ENCODE results near the gene SNAP29. TPM values are rescaled to one million over a fixed set of nuclear protein-coding genes. Genes with fewer than 3 reads are reported as not detected.

SNAP29 gene
- total and polyA plus RNA-seq, 9 of the 15 experiments (the other 6 are each of a cell fraction or from before 2014, with no cell fraction given), result 19.5 to 250 (median 75.9) TPM

- TF ChIP-seq FOXP4 (CRISPR knock-in tag; IDR thresholded peaks at IDR 0.05; ENCODE audit: borderline replicate concordance), result peak; percentile 87; the same call in 1 of the 2 replicates
Measured at GRCh38 chr22:20935780-20936539, 77.2 kb downstream of the SNAP29 start (continued).

- intact Hi-C loops (cut with micrococcal nuclease), result no loop called here
- no peak for FAIRE-seq
- POLR2A ChIA-PET, result interaction anchor here (0.7 to 64.4 kb wide), 10 partner anchors 14 to 195 kb away, joined by 3 to 1556 read pairs (median 4); partner anchors contain the start of genes AIFM3, CRKL and LZTR1
- no peak for TF ChIP-seq FOXA1 (IDR thresholded peaks at IDR 0.05; ENCODE audit: borderline replicate concordance)
- TF ChIP-seq ZBTB7A (IDR thresholded peaks at IDR 0.05; ENCODE audit: borderline replicate concordance, control insufficient read depth, low read depth, low read length), result no peak
- TF ChIP-seq NFIX (CRISPR knock-in tag; IDR thresholded peaks at IDR 0.05; ENCODE audit: low read depth), result 0 out of 2 replicates have a peak, but pooled peaks have one; percentile 18
- no peak for TF ChIP-seq YBX1 (IDR thresholded peaks at IDR 0.05)
- peak; percentile 62 for TF ChIP-seq WHSC1 (IDR thresholded peaks at IDR 0.05; ENCODE audit: low read length)
- no peak for TF ChIP-seq PHF21A (IDR thresholded peaks at IDR 0.05; ENCODE audit: borderline replicate concordance, low read depth)
- peak; percentile 26 for TF ChIP-seq MAX (CRISPR knock-in tag; IDR thresholded peaks at IDR 0.05)
- TF ChIP-seq ZNF511 (CRISPR knock-in tag; IDR thresholded peaks at IDR 0.05), result peak; percentile 67; the same call in 1 of the 2 replicates
- 0 out of 2 replicates have a peak, but pooled peaks have one; percentile 1 for TF ChIP-seq ZNF124 (CRISPR knock-in tag; IDR thresholded peaks at IDR 0.05)
- TF ChIP-seq STAT5B (CRISPR knock-in tag; IDR thresholded peaks at IDR 0.05), result no peak
- TF ChIP-seq ZBTB33 (CRISPR knock-in tag; IDR thresholded peaks at IDR 0.05), result peak; percentile 73
- no peak for TF ChIP-seq PHF8 (IDR thresholded peaks at IDR 0.05; ENCODE audit: borderline replicate concordance, low read length)
- peak; percentile 80; the same call in 1 of the 2 replicates for TF ChIP-seq HDGF (IDR thresholded peaks at IDR 0.05)
Measured at GRCh38 chr22:20937031-20937793, 78.4 kb downstream of the SNAP29 start.

More at GRCh38 chr22:20937031-20937793, 78.4 kb downstream of the SNAP29 start:
- in situ Hi-C loops (cut with MboI), result no loop called here
- Histone ChIP-seq H3K4me2 (ENCODE audit: insufficient read depth, low read length) (peak overlapping the region; percentile 56), H2AFZ (ENCODE audit: low read depth, low read length) (no peak overlapping the region), H3K27me3 (ENCODE audit: control insufficient read depth in 2 of 2, insufficient read depth in 2 of 2, low read length in 2 of 2) (no peaks in the 10 kb centered on the region), H3K27ac (ENCODE audit: extremely low read depth, low read depth, low read length) (peak overlapping the region; percentile 5; the same call in 2 of the 3 replicates), H3K9ac (ENCODE audit: insufficient read depth in 1 of 2, low read depth in 2 of 2, low read length in 2 of 2) (peak overlapping the region in 1 of 2 experiments; percentile 83; a peak in 2 of 4 replicates), H3K4me3 (no peak overlapping the region), H3K9me1 (ENCODE audit: control insufficient read depth, insufficient read depth, low read length) (peaks cover 39% of the 10 kb centered on the region), H3K4me1 (replicated peaks in 1 of 2; ENCODE audit: control insufficient read depth in 2 of 2, insufficient read depth in 2 of 2, low read length in 2 of 2) (peaks cover 14 to 40% of the 10 kb centered on the region in 2 experiments), H3K9me3 (replicated peaks; ENCODE audit: control insufficient read depth, insufficient read depth, low read depth, low read length) (no peaks in the 10 kb centered on the region), H3K79me2 (ENCODE audit: control insufficient read depth, insufficient read depth, low read length) (peaks cover 97% of the 10 kb centered on the region), H4K20me1 (replicated peaks; ENCODE audit: control insufficient read depth, insufficient read depth, low read length) (peaks cover 92% of the 10 kb centered on the region), H3K36me3 (ENCODE audit: control insufficient read depth, insufficient read depth, low read length) (peaks cover 86% of the 10 kb centered on the region)
- DNase-seq (ENCODE audit: extremely low read depth in 1 of 4, low spot score in 3 of 4) (peak in 3 of 4 experiments; percentile 49 to 57 (median 57)), ATAC-seq (peak; percentile 52)
- WGBS (ENCODE audit: insufficient coverage, low coverage, missing lambda C conversion rate), result 54% methylated on average over 12 of the region's 12 CpGs
- CTCF ChIA-PET (ENCODE audit: low intra/inter-chr PET ratio), result no interaction called here
- no TSS peak for BruUV-seq (replicated peaks)
